ENCODE measurements around the gene UBA3.

The UBA3 gene

GRCh38 chr3:69011096-69011730 is 69.0 kb downstream of the UBA3 start:
- no peak for DNase-seq

- no peak for DNase-seq
These were observed 70.4 kb downstream of the UBA3 start for GRCh38 chr3:69009559-69010410.

DNA sequence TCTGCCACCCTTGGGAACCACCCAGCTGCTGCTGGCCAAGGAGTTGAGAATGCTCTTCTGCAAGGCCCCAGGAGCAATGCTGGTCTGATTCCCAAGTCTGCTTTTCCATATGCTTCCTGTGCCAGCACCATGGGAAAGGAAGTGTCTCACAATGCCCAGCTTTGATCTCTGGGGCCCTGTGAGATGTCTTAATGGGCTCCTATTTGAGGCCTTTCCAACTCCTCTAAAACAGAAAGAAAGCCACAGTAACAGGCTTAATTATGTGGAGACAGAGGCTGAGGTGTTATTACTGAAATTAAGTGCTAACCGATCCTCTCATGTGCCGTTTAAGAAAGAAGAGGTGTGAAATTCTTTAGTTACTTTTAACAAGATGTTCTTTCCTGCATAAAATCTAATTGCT is 71.2 kb downstream of the UBA3 start:
- no peak for DNase-seq

- DNase-seq: no peak
These were observed 74.2 kb downstream of the UBA3 start for GRCh38 chr3:69005791-69006482.

GRCh38 chr3:69005071-69005790 is 74.9 kb downstream of the UBA3 start:
- DNase-seq: no peak

Data from SW 1271 (cell line).